ENCODE results near the gene DNAJC16. TPM values are rescaled to one million over a fixed set of nuclear protein-coding genes. Genes with fewer than 3 reads are reported as not detected.

Gene DNAJC16
- total RNA-seq, 1 experiment from 2014 or later = 15.1 TPM

DNA sequence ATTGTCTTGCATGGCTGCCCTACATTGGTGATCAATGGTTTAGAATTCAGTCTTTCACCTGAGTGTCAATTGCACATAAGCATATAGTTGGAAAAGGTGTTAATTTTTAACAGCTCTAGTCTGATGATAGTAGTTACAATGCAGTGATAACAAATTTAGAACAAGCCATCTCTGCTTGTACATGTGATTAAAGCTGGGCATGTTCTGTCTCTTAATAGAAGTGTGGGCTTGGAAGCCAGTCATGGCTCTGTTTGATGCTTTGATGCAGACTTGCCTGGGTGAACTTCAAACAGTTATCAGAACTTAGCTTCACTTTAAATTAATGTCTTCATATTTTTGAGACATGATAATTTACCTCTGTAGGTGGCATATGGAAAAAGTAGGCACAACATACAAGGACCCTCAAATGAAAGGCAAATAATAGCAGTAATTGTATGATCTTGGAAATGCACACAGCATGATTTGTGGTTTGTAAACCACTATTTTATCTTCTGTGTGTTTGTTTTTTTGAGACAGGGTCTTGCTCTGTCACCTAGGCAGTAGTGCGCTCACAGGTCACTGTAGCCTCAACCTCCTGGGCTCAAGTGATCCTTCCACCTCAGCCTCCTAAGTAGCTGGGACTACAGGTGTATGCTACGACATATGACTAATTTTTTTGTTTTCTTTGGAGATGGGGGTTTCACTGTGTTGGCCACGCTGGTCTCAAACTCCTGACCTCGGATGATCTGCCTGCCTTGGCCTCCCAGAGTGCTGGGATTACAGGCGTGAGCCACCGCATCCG is 94.4 kb downstream of the DNAJC16 start:
- Mint-ChIP-seq H3K4me3 (ENCODE audit: unreplicated experiment) (no peak overlapping the region), H3K9me3 (ENCODE audit: unreplicated experiment) (no peaks in the 10 kb centered on the region), H3K36me3 (ENCODE audit: insufficient read depth, unreplicated experiment) (peaks cover 34% of the 10 kb centered on the region), H3K27me3 (ENCODE audit: insufficient read depth, unreplicated experiment) (no peaks in the 10 kb centered on the region), H3K4me1 (ENCODE audit: low read depth, unreplicated experiment) (peaks cover 36% of the 10 kb centered on the region), H3K27ac (ENCODE audit: unreplicated experiment) (no peak overlapping the region)
- intact Hi-C loops (cut with micrococcal nuclease; ENCODE audit: unreplicated experiment) = no loop called here
- TF ChIP-seq, protein P1, sequence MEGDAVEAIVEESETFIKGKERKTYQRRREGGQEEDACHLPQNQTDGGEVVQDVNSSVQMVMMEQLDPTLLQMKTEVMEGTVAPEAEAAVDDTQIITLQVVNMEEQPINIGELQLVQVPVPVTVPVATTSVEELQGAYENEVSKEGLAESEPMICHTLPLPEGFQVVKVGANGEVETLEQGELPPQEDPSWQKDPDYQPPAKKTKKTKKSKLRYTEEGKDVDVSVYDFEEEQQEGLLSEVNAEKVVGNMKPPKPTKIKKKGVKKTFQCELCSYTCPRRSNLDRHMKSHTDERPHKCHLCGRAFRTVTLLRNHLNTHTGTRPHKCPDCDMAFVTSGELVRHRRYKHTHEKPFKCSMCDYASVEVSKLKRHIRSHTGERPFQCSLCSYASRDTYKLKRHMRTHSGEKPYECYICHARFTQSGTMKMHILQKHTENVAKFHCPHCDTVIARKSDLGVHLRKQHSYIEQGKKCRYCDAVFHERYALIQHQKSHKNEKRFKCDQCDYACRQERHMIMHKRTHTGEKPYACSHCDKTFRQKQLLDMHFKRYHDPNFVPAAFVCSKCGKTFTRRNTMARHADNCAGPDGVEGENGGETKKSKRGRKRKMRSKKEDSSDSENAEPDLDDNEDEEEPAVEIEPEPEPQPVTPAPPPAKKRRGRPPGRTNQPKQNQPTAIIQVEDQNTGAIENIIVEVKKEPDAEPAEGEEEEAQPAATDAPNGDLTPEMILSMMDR (IDR thresholded peaks at IDR 0.05; ENCODE audit: insufficient read depth in 1 of 2, low read depth in 1 of 2, low read length in 1 of 2, severe bottlenecking in 1 of 2, unreplicated experiment in 1 of 2) = no peak
- no peak overlapping the region for H3K4me3 ChIP-seq (ENCODE audit: low read depth, low read length)
- H3K9me3 ChIP-seq = no peaks in the 10 kb centered on the region
- POLR2A ChIA-PET = no interaction called here
- BruUV-seq (replicated peaks) = no TSS peak
- CTCF ChIA-PET = no interaction called here
- H3K36me3 ChIP-seq (ENCODE audit: control insufficient read depth, insufficient read depth, low read length) = no peaks in the 10 kb centered on the region; the same call in 1 of the 2 replicates
- DNase-seq = no peak
- no peaks in the 10 kb centered on the region for H3K27me3 ChIP-seq (replicated peaks; ENCODE audit: control insufficient read depth, insufficient read depth, low read length)
- H3K4me1 ChIP-seq = peaks cover 34% of the 10 kb centered on the region

DNA sequence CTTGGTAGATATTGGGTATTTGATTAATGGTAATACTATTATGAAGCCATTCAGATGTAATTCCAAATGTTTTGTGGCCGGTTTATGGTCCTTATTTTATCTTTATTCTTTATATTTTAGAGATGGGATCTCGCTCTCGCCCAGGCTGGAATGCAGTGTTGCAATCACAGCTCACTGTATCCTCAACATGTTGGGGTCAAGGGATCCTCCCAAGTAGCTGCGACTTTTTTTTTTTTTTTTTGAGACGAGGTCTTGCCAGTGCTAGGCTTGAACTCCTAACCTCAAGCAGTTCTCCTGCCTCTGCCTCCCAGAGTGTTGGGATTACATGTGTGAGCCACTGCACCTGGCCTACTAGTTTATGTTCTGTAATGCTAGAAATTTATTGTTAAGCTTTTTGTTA is 95.3 kb downstream of the DNAJC16 start:
- H3K27ac Mint-ChIP-seq (ENCODE audit: unreplicated experiment) = no peak overlapping the region
- DNase-seq = no peak
- H3K4me1 Mint-ChIP-seq (ENCODE audit: low read depth, unreplicated experiment) = peaks cover 32% of the 10 kb centered on the region
- Histone ChIP-seq H3K4me1 (peaks cover 29% of the 10 kb centered on the region), H3K36me3 (ENCODE audit: control insufficient read depth, insufficient read depth, low read length) (peaks cover 2% of the 10 kb centered on the region; the same call in 1 of the 2 replicates), H3K9me3 (no peaks in the 10 kb centered on the region), H3K4me3 (ENCODE audit: low read depth, low read length) (no peak overlapping the region), H3K27me3 (replicated peaks; ENCODE audit: control insufficient read depth, insufficient read depth, low read length) (no peaks in the 10 kb centered on the region)
- no peak overlapping the region for H3K4me3 Mint-ChIP-seq (ENCODE audit: unreplicated experiment)
- peaks cover 33% of the 10 kb centered on the region for H3K36me3 Mint-ChIP-seq (ENCODE audit: insufficient read depth, unreplicated experiment)
- TF ChIP-seq, protein P1 (IDR thresholded peaks at IDR 0.05; ENCODE audit: insufficient read depth in 1 of 2, low read depth in 1 of 2, low read length in 1 of 2, severe bottlenecking in 1 of 2, unreplicated experiment in 1 of 2) = no peak
- BruUV-seq (replicated peaks) = no TSS peak
- intact Hi-C loops (cut with micrococcal nuclease; ENCODE audit: unreplicated experiment) = no loop called here
- CTCF ChIA-PET = interaction anchor here (0.6 kb wide), 1 partner anchor 28 kb away, joined by 3 read pairs; no protein-coding TSS in a partner anchor
- H3K27me3 Mint-ChIP-seq (ENCODE audit: insufficient read depth, unreplicated experiment) = no peaks in the 10 kb centered on the region
- no peaks in the 10 kb centered on the region for H3K9me3 Mint-ChIP-seq (ENCODE audit: unreplicated experiment)
- POLR2A ChIA-PET = interaction anchor here (1.2 kb wide), 1 partner anchor 159 kb away, joined by 3 read pairs; no protein-coding TSS in a partner anchor

GRCh38 chr1:15622712-15623373 is 96.2 kb downstream of the DNAJC16 start:
- BruUV-seq (replicated peaks) = no TSS peak
- Mint-ChIP-seq H3K27me3 (ENCODE audit: insufficient read depth, unreplicated experiment) (no peaks in the 10 kb centered on the region), H3K36me3 (ENCODE audit: insufficient read depth, unreplicated experiment) (peaks cover 37% of the 10 kb centered on the region), H3K9me3 (ENCODE audit: unreplicated experiment) (no peaks in the 10 kb centered on the region), H3K4me3 (ENCODE audit: unreplicated experiment) (no peak overlapping the region), H3K4me1 (ENCODE audit: low read depth, unreplicated experiment) (peaks cover 32% of the 10 kb centered on the region), H3K27ac (ENCODE audit: unreplicated experiment) (no peak overlapping the region)
- intact Hi-C loops (cut with micrococcal nuclease; ENCODE audit: unreplicated experiment) = no loop called here
- ChIA-PET CTCF (no interaction called here), POLR2A (interaction anchor here (1.2 kb wide), 1 partner anchor 158 kb away, joined by 3 read pairs; no protein-coding TSS in a partner anchor)
- Histone ChIP-seq H3K9me3 (no peaks in the 10 kb centered on the region), H3K27me3 (replicated peaks; ENCODE audit: control insufficient read depth, insufficient read depth, low read length) (no peaks in the 10 kb centered on the region), H3K4me1 (peaks cover 29% of the 10 kb centered on the region), H3K4me3 (ENCODE audit: low read depth, low read length) (no peak overlapping the region), H3K36me3 (ENCODE audit: control insufficient read depth, insufficient read depth, low read length) (peaks cover 2% of the 10 kb centered on the region; the same call in 1 of the 2 replicates)
- TF ChIP-seq, protein P1 (IDR thresholded peaks at IDR 0.05; ENCODE audit: insufficient read depth in 1 of 2, low read depth in 1 of 2, low read length in 1 of 2, severe bottlenecking in 1 of 2, unreplicated experiment in 1 of 2) = no peak
- no peak for DNase-seq

Measured in Caco-2 (cell line).